Neural progenitor cell (in vitro differentiated cells): ENCODE measurements around the gene PTPRN2. TPM values are rescaled to one million over a fixed set of nuclear protein-coding genes. Genes with fewer than 3 reads are reported as not detected.
"Not testable (repeated sequence)": the region's sequence is repeated elsewhere in the genome, so short reads cannot be mapped to it uniquely, and the experiment has no call there.

Experiments
- DNase-seq: peaks from one replicate; pipeline ENCODE4 v3.0.0-alpha.2; 2016; ENCODE audit warnings: low spot score
- H2AFZ ChIP-seq: fragments of 200-600 bp; sonication (generic); replicated peaks from 2 replicates; pipeline ENCODE4 v1.6.1; 2016; ENCODE audit warnings: antibody characterized with exemption
- H3F3A ChIP-seq: fragments of 200-600 bp; sonication (generic); 2 replicates; pipeline ENCODE4 v1.6.1; 2016; ENCODE audit warnings: antibody characterized with exemption, low read depth
- H3K27ac ChIP-seq: fragments of 200-600 bp; sonication (generic); 2 replicates; pipeline ENCODE4 v1.5.1; 2016; ENCODE audit warnings: mild to moderate bottlenecking
- H3K27me3 ChIP-seq: fragments of 200-600 bp; sonication (generic); 2 replicates; pipeline ENCODE4 v1.6.1; 2016; ENCODE audit warnings: mild to moderate bottlenecking, moderate library complexity
- H3K36me3 ChIP-seq: fragments of 200-600 bp; sonication (generic); 2 replicates; pipeline ENCODE4 v1.5.1; 2016
- H3K4me1 ChIP-seq: fragments of 200-600 bp; sonication (generic); 2 replicates; pipeline ENCODE4 v1.6.1; 2016; ENCODE audit warnings: mixed run types
- H3K4me2 ChIP-seq: fragments of 200-600 bp; sonication (generic); 2 replicates; pipeline ENCODE4 v1.6.1; 2016
- H3K4me3 ChIP-seq: fragments of 200-600 bp; sonication (generic); 2 replicates; pipeline ENCODE4 v1.5.1; 2016
- H3K79me2 ChIP-seq: fragments of 200-600 bp; sonication (generic); 2 replicates; pipeline ENCODE4 v1.6.1; 2016; ENCODE audit warnings: low read depth
- H3K9ac ChIP-seq: fragments of 200-600 bp; sonication (generic); 2 replicates; pipeline ENCODE4 v1.6.1; 2016
- H3K9me3 ChIP-seq: fragments of 200-600 bp; sonication (generic); 2 replicates; pipeline ENCODE4 v1.5.1; 2016; ENCODE audit warnings: low read depth
- H4K20me1 ChIP-seq: fragments of 200-600 bp; sonication (generic); 2 replicates; pipeline ENCODE4 v1.6.1; 2016; ENCODE audit warnings: low read depth
- H3K27ac Mint-ChIP-seq: 3 replicates; pipeline ENCODE4 v1.8.0; 2021; ENCODE audit warnings: mixed read lengths
- H3K27me3 Mint-ChIP-seq: 2 replicates; pipeline ENCODE4 v1.8.0; 2022; ENCODE audit warnings: low read depth, mild to moderate bottlenecking, inconsistent platforms, moderate library complexity, mixed read lengths; ENCODE audit not compliant: insufficient read depth
- H3K36me3 Mint-ChIP-seq: 3 replicates; pipeline ENCODE4 v1.8.0; 2021; ENCODE audit warnings: mixed read lengths
- H3K4me1 Mint-ChIP-seq: 3 replicates; pipeline ENCODE4 v1.8.0; 2021; ENCODE audit warnings: mixed read lengths
- H3K4me3 Mint-ChIP-seq: 3 replicates; pipeline ENCODE4 v1.8.0; 2021; ENCODE audit warnings: mild to moderate bottlenecking, moderate library complexity, mixed read lengths
- H3K9me3 Mint-ChIP-seq: 3 replicates; pipeline ENCODE4 v1.8.0; 2020; ENCODE audit warnings: mixed read lengths
- CTCF ChIP-seq: fragments of 200-600 bp; sonication (generic); IDR thresholded peaks from 2 replicates; pipeline ENCODE4 v1.5.1; 2017; ENCODE audit warnings: antibody characterized with exemption, mild to moderate bottlenecking
- EZH2 ChIP-seq: fragments of 200-600 bp; sonication (generic); IDR thresholded peaks from 2 replicates; pipeline ENCODE4 v1.6.1; 2017; ENCODE audit warnings: antibody characterized with exemption, mild to moderate bottlenecking, moderate library complexity
- EZH2phosphoT487 ChIP-seq: fragments of 200-600 bp; sonication (generic); IDR thresholded peaks from 2 replicates; pipeline ENCODE4 v1.6.1; 2017; ENCODE audit warnings: antibody characterized with exemption
- total RNA-seq: library from RNA; depleted of rRNA; stranded (reverse); fragments of >200 nt; gene quantifications from 2 replicates; pipeline ENCODE4 v1.2.3, GENCODE V29; 2015; ENCODE audit warnings: low replicate concordance

PTPRN2 gene
- total RNA-seq, 1 donor from 2014 or later: 3.0 TPM

- no peak overlapping the region for H2AFZ ChIP-seq
- H3K9me3 ChIP-seq: no peaks in the 10 kb centered on the region
- H3K9ac ChIP-seq: no peak overlapping the region
- H3K4me3 ChIP-seq: no peak overlapping the region
- H3K36me3 ChIP-seq: no peaks in the 10 kb centered on the region
- H3K79me2 ChIP-seq: no peaks in the 10 kb centered on the region
- Mint-ChIP-seq H3K27ac (peak overlapping the region; percentile 60), H3K36me3 (no peaks in the 10 kb centered on the region), H3K27me3 (peaks cover 10% of the 10 kb centered on the region), H3K4me3 (no peak overlapping the region), H3K4me1 (peaks cover 26% of the 10 kb centered on the region), H3K9me3 (no peaks in the 10 kb centered on the region)
- H4K20me1 ChIP-seq: no peaks in the 10 kb centered on the region
- H3K27ac ChIP-seq: no peak overlapping the region
- H3K27me3 ChIP-seq: peaks cover 27% of the 10 kb centered on the region
- H3K4me1 ChIP-seq: peaks cover 12% of the 10 kb centered on the region
- no peak overlapping the region for H3K4me2 ChIP-seq
- no peak for DNase-seq
- H3F3A ChIP-seq: no peaks in the 10 kb centered on the region
- TF ChIP-seq EZH2phosphoT487: no peak
- TF ChIP-seq CTCF: no peak
Measured at GRCh38 chr7:157780312-157780711, 807.3 kb downstream of the PTPRN2 start.

GRCh38 chr7:157779206-157779605 lies 808.4 kb downstream of the PTPRN2 start:
- H3K27me3 Mint-ChIP-seq: peaks cover 17% of the 10 kb centered on the region
- DNase-seq: no peak
- H3K4me2 ChIP-seq: no peak overlapping the region
- H3K4me1 Mint-ChIP-seq: peaks cover 20% of the 10 kb centered on the region
- H3K27ac Mint-ChIP-seq: no peak overlapping the region
- H3F3A ChIP-seq: no peaks in the 10 kb centered on the region
- H3K4me3 Mint-ChIP-seq: no peak overlapping the region
- H2AFZ ChIP-seq: no peak overlapping the region
- H3K79me2 ChIP-seq: no peaks in the 10 kb centered on the region
- peaks cover 8% of the 10 kb centered on the region for H3K4me1 ChIP-seq
- no peaks in the 10 kb centered on the region for H3K9me3 ChIP-seq
- H3K27ac ChIP-seq: no peak overlapping the region
- no peaks in the 10 kb centered on the region for H3K9me3 Mint-ChIP-seq
- H3K27me3 ChIP-seq: peaks cover 29% of the 10 kb centered on the region
- TF ChIP-seq EZH2 (no peak), CTCF (no peak), EZH2phosphoT487 (no peak)
- H3K36me3 Mint-ChIP-seq: no peaks in the 10 kb centered on the region
- no peaks in the 10 kb centered on the region for H3K36me3 ChIP-seq
- no peak overlapping the region for H3K9ac ChIP-seq
- no peaks in the 10 kb centered on the region for H4K20me1 ChIP-seq
- no peak overlapping the region for H3K4me3 ChIP-seq

- not testable (repeated sequence) for H3F3A ChIP-seq, H2AFZ ChIP-seq, H3K9me3 Mint-ChIP-seq, DNase-seq, H3K4me1 ChIP-seq, H3K36me3 ChIP-seq, H3K4me2 ChIP-seq, H3K4me1 Mint-ChIP-seq, H3K4me3 Mint-ChIP-seq, H4K20me1 ChIP-seq, H3K36me3 Mint-ChIP-seq, H3K4me3 ChIP-seq, H3K9ac ChIP-seq, H3K9me3 ChIP-seq, H3K27ac ChIP-seq, H3K79me2 ChIP-seq
- Mint-ChIP-seq H3K27ac (peak overlapping the region; percentile 0), H3K27me3 (peaks cover 18% of the 10 kb centered on the region)
- H3K27me3 ChIP-seq: peaks cover 29% of the 10 kb centered on the region
Measured at GRCh38 chr7:157777194-157777762, 810.3 kb downstream of the PTPRN2 start.

- no peak for DNase-seq
- no peaks in the 10 kb centered on the region for H3K9me3 ChIP-seq
- H3K4me3 ChIP-seq: no peak overlapping the region
- no peaks in the 10 kb centered on the region for H3K79me2 ChIP-seq
- peaks cover 7% of the 10 kb centered on the region for H3K36me3 Mint-ChIP-seq
- peaks cover 25% of the 10 kb centered on the region for H3K27me3 Mint-ChIP-seq
- H3K27ac Mint-ChIP-seq: no peak overlapping the region
- no peaks in the 10 kb centered on the region for H3K36me3 ChIP-seq
- no peak overlapping the region for H3K27ac ChIP-seq
- H3K4me1 ChIP-seq: no peaks in the 10 kb centered on the region
- no peaks in the 10 kb centered on the region for H3F3A ChIP-seq
- TF ChIP-seq CTCF (no peak), EZH2 (no peak), EZH2phosphoT487 (no peak)
- no peak overlapping the region for H3K9ac ChIP-seq
- H3K9me3 Mint-ChIP-seq: peaks cover 8% of the 10 kb centered on the region
- peaks cover 29% of the 10 kb centered on the region for H3K27me3 ChIP-seq
- no peak overlapping the region for H3K4me2 ChIP-seq
- no peak overlapping the region for H3K4me3 Mint-ChIP-seq
- no peaks in the 10 kb centered on the region for H4K20me1 ChIP-seq
- H3K4me1 Mint-ChIP-seq: peaks cover 12% of the 10 kb centered on the region
- no peak overlapping the region for H2AFZ ChIP-seq
Measured at GRCh38 chr7:157775560-157776332, 811.9 kb downstream of the PTPRN2 start.
